ENCODE results near the gene PASK. TPM values are rescaled to one million over a fixed set of nuclear protein-coding genes. Genes with fewer than 3 reads are reported as not detected.

PASK gene
- total RNA-seq, 2 experiments from 2014 or later = 58.1 to 58.9 TPM

DNA sequence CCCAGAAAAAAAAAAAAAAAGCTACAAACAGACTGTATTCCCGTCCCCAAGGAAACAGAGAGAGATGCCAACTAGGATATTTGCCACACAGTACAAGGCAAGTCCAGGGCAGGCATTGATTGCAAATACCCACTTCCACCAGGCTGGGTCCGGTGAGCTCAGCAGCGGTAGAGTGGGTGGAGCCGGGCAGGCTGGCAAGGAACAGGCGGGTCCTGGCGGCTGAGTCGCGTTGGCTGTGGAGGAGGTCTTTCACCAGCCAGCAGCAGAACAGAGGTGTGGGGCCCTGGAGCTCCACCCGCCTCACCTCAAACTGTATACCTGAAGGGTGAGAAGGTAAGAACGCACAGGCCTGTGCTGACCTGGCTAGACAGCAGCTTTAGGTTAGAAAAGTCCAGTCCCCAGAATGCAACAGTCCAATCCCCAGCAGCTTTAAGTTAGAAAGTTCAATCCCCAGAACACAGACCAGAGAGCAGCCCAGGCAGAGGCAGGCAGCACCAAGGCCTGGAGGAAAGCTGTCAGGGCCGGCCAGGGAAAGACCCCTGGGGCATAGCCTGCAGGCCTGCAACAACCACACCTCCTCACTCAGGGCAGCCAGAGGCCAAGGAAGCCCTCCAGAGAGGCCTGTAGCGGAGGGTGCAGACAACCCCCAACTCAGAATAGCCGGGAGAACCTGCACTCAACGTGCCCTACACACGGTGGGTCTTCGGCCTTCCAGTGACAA is 25.3 kb downstream of the PASK start:
- Mint-ChIP-seq H3K4me1 (peaks cover 27% of the 10 kb centered on the region), H3K27me3 (no peaks in the 10 kb centered on the region), H3K9me3 (no peaks in the 10 kb centered on the region), H3K4me3 (peak overlapping the region; percentile 48), H3K36me3 (ENCODE audit: low read depth) (peaks cover 41% of the 10 kb centered on the region), H3K27ac (peak overlapping the region; percentile 74)
- CTCF ChIA-PET = no interaction called here
- DNase-seq = peak; percentile 56
- POLR2A ChIA-PET = interaction anchor here (0.9 to 1.7 kb wide), 4 partner anchors 15 to 26 kb away, joined by 3 to 9 read pairs (median 4); partner anchors contain the start of genes MTERF4 and PASK

GRCh38 chr2:241122376-241123002 is 26.8 kb downstream of the PASK start:
- H3K4me1 Mint-ChIP-seq = peaks cover 15% of the 10 kb centered on the region
- CTCF ChIA-PET = no interaction called here
- H3K27ac Mint-ChIP-seq = no peak overlapping the region
- H3K9me3 Mint-ChIP-seq = no peaks in the 10 kb centered on the region
- no peak for DNase-seq
- POLR2A ChIA-PET = no interaction called here
- H3K4me3 Mint-ChIP-seq = no peak overlapping the region
- peaks cover 36% of the 10 kb centered on the region for H3K36me3 Mint-ChIP-seq (ENCODE audit: low read depth)
- no peaks in the 10 kb centered on the region for H3K27me3 Mint-ChIP-seq

DNA sequence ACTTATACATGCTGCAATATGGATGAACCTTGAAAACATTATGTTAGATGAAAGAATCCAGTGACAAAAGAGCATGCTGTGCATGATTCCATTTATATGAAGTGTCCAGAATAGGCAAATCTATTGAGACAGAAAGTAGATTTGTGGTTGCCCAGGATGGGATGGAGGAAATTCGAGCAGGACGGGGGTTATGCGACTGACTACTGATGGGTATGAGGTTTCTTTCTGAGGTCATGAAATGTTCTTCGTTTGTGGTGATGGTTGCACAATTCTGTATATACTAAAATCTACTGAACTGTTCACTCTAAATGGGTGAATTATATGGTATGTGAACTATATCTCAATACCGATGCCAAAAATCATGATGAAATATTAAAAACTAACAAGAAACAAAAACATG is 28.3 kb downstream of the PASK start:
- Mint-ChIP-seq H3K27me3 (no peaks in the 10 kb centered on the region), H3K36me3 (ENCODE audit: low read depth) (peaks cover 42% of the 10 kb centered on the region), H3K9me3 (no peaks in the 10 kb centered on the region), H3K4me3 (no peak overlapping the region), H3K4me1 (peaks cover 8% of the 10 kb centered on the region), H3K27ac (no peak overlapping the region)
- ChIA-PET POLR2A (no interaction called here), CTCF (no interaction called here)
- no peak for DNase-seq

DNA sequence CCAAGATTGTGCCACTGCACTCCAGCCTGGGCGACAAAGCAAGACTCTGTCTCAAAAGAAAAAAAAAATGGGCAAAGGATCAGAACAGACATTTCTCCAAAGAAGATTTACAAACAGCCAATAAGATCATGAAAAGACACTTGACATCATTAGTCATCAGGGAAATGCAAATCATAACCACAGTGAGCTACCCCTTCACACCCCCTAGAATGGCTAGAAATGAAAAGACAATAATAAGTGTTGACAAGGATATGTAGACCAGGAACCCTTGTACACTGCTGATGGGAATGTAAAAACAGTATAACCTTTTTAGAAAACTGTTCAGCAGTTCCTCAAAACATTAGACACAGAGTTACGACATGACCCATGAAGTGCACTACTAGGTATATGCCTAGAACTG is 28.8 kb downstream of the PASK start:
- H3K4me1 Mint-ChIP-seq = peaks cover 8% of the 10 kb centered on the region
- H3K27ac Mint-ChIP-seq = no peak overlapping the region
- H3K4me3 Mint-ChIP-seq = no peak overlapping the region
- CTCF ChIA-PET = no interaction called here
- H3K27me3 Mint-ChIP-seq = no peaks in the 10 kb centered on the region
- peaks cover 42% of the 10 kb centered on the region for H3K36me3 Mint-ChIP-seq (ENCODE audit: low read depth)
- no peaks in the 10 kb centered on the region for H3K9me3 Mint-ChIP-seq
- DNase-seq = no peak
- POLR2A ChIA-PET = no interaction called here

GRCh38 chr2:241118737-241119505 is 30.4 kb downstream of the PASK start:
- no peak for DNase-seq
- Mint-ChIP-seq H3K4me1 (peaks cover 5% of the 10 kb centered on the region), H3K36me3 (ENCODE audit: low read depth) (peaks cover 54% of the 10 kb centered on the region), H3K4me3 (no peak overlapping the region), H3K9me3 (no peaks in the 10 kb centered on the region), H3K27me3 (no peaks in the 10 kb centered on the region), H3K27ac (no peak overlapping the region)
- POLR2A ChIA-PET = no interaction called here
- CTCF ChIA-PET = interaction anchor here (0.7 kb wide), 1 partner anchor 23 kb away, joined by 3 read pairs; no protein-coding TSS in a partner anchor

DNA sequence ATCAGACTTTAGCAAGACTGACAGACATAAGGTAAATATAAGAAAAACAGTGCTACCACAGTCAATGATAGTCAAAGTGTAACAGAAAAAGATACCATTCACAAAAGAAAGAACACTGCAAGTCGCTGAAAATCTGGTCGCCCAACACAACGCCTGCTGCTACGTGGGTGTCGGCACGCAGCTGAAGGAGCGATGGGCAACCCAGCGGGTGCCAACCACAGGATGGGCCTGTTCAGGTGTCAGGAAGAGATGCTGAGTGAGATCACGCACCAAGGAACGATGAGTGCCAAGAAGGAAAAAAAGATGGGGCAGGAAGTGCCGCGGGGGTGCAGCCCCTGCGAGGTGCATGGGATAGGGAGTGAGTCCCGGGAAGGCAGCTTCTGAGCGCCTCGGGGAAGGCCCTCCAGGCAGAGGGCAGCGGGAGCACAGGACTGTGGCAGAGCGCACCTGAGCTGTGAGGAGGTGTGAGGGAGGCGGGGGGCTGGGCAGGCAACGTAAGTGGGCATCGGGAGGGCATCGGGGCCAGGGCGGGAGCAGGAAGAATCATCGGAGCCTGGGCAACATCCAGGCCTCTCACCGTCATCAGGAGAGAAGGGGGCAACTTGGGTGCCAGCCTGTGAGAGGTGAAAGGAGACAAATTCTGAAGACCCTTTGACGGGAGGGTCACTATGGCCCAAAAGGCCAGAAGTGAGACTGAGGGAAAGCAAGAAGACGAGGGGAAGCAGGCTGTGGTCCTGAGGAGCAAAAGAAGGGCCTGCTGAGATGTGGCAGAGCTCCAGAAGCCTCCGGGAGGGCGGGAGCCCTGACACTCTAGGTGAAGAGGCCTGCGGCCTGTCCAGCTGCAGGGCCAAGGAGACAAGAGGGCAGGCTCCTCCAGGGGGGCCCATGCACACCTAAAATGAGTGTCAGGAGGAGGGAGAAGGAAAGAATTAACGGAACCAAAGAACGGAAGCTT is 32.4 kb downstream of the PASK start:
- Mint-ChIP-seq H3K4me1 (peaks cover 12% of the 10 kb centered on the region), H3K4me3 (no peak overlapping the region), H3K9me3 (no peaks in the 10 kb centered on the region), H3K27me3 (no peaks in the 10 kb centered on the region), H3K36me3 (ENCODE audit: low read depth) (peaks cover 51% of the 10 kb centered on the region), H3K27ac (no peak overlapping the region)
- ChIA-PET CTCF (no interaction called here), POLR2A (interaction anchor here (1.1 kb wide), 1 partner anchor 33 kb away, joined by 4 read pairs; the partner anchor contains the start of gene PASK)
- no peak for DNase-seq

DNA sequence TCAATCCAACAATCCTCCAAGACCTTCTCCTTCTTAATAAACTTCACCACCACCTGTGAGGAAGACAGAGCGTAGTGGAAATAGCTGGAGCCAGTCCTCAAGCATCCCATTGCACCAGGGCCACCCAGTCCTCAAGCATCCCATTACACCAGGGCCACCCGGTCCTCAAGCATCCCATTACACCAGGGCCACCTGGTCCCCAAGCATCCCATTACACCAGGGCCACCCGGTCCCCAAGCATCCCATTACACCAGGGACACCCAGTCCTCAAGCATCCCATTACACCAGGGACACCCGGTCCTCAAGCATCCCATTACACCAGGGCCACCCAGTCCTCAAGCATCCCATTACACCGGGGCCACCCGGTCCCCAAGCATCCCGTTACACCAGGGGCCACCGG is 33.9 kb downstream of the PASK start:
- Mint-ChIP-seq H3K36me3 (ENCODE audit: low read depth) (peaks cover 43% of the 10 kb centered on the region), H3K4me3 (no peak overlapping the region), H3K27ac (no peak overlapping the region), H3K4me1 (peaks cover 18% of the 10 kb centered on the region), H3K27me3 (no peaks in the 10 kb centered on the region), H3K9me3 (no peaks in the 10 kb centered on the region)
- POLR2A ChIA-PET = no interaction called here
- DNase-seq = no peak
- CTCF ChIA-PET = no interaction called here

GRCh38 chr2:241114836-241115235 is 34.4 kb downstream of the PASK start:
- ChIA-PET CTCF (no interaction called here), POLR2A (no interaction called here)
- peaks cover 23% of the 10 kb centered on the region for H3K4me1 Mint-ChIP-seq
- DNase-seq = no peak
- peaks cover 44% of the 10 kb centered on the region for H3K36me3 Mint-ChIP-seq (ENCODE audit: low read depth)
- no peaks in the 10 kb centered on the region for H3K27me3 Mint-ChIP-seq
- H3K9me3 Mint-ChIP-seq = no peaks in the 10 kb centered on the region
- no peak overlapping the region for H3K4me3 Mint-ChIP-seq
- H3K27ac Mint-ChIP-seq = no peak overlapping the region

- peaks cover 45% of the 10 kb centered on the region for H3K4me1 Mint-ChIP-seq
- POLR2A ChIA-PET = interaction anchor here (1.0 to 1.4 kb wide), 3 partner anchors 10 to 37 kb away, joined by 3 to 6 read pairs (median 3); partner anchors contain the start of genes MTERF4 and PASK
- no peaks in the 10 kb centered on the region for H3K9me3 Mint-ChIP-seq
- peaks cover 50% of the 10 kb centered on the region for H3K36me3 Mint-ChIP-seq (ENCODE audit: low read depth)
- no peak for DNase-seq
- CTCF ChIA-PET = no interaction called here
- no peaks in the 10 kb centered on the region for H3K27me3 Mint-ChIP-seq
- peak overlapping the region; percentile 98 for H3K27ac Mint-ChIP-seq
- peak overlapping the region; percentile 73 for H3K4me3 Mint-ChIP-seq
Measured at GRCh38 chr2:241112592-241112991, 36.7 kb downstream of the PASK start.

- Mint-ChIP-seq H3K36me3 (ENCODE audit: low read depth) (peaks cover 53% of the 10 kb centered on the region), H3K27me3 (no peaks in the 10 kb centered on the region), H3K4me3 (peak overlapping the region; percentile 73), H3K9me3 (no peaks in the 10 kb centered on the region), H3K4me1 (peaks cover 47% of the 10 kb centered on the region), H3K27ac (peak overlapping the region; percentile 98)
- CTCF ChIA-PET = no interaction called here
- POLR2A ChIA-PET = interaction anchor here (1.1 to 4.4 kb wide), 3 partner anchors 10 to 38 kb away, joined by 3 to 17 read pairs (median 6); partner anchors contain the start of genes MTERF4, PASK and PPP1R7
- no peak for DNase-seq
Measured at GRCh38 chr2:241112046-241112445, 37.2 kb downstream of the PASK start.

DNA sequence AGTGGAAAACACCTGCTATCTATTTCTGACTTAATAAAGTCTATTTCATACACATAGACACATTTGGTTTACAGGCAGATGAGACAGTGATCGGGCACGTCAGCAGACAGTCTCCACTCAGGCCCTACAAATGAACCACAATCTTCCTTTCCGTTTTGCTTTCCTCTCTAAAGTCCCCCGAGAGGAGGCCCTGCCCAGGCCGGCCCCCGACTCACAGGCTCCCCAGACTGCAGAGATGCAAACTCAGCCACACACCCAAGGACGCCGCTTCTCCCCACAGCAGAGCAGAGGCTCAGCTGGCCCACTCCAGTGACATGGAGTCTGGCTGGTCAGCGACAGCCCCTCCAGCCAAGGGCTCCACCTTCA is 37.8 kb downstream of the PASK start:
- DNase-seq = no peak
- ChIA-PET CTCF (no interaction called here), POLR2A (interaction anchor here (1.6 to 4.4 kb wide), 2 partner anchors 9 to 39 kb away, joined by 6 to 17 read pairs; partner anchors contain the start of genes MTERF4, PASK and PPP1R7)
- no peaks in the 10 kb centered on the region for H3K9me3 Mint-ChIP-seq
- H3K27me3 Mint-ChIP-seq = no peaks in the 10 kb centered on the region
- H3K4me3 Mint-ChIP-seq = peak overlapping the region; percentile 73
- peaks cover 47% of the 10 kb centered on the region for H3K4me1 Mint-ChIP-seq
- peak overlapping the region; percentile 98 for H3K27ac Mint-ChIP-seq
- peaks cover 54% of the 10 kb centered on the region for H3K36me3 Mint-ChIP-seq (ENCODE audit: low read depth)

GRCh38 chr2:241110607-241111439 is 38.4 kb downstream of the PASK start:
- ChIA-PET POLR2A (interaction anchor here (1.6 to 4.4 kb wide), 2 partner anchors 9 to 39 kb away, joined by 6 to 17 read pairs; partner anchors contain the start of genes MTERF4, PASK and PPP1R7), CTCF (no interaction called here)
- Mint-ChIP-seq H3K4me3 (peak overlapping the region; percentile 73), H3K9me3 (no peaks in the 10 kb centered on the region), H3K36me3 (ENCODE audit: low read depth) (peaks cover 51% of the 10 kb centered on the region), H3K27ac (peak overlapping the region; percentile 98), H3K27me3 (no peaks in the 10 kb centered on the region), H3K4me1 (peaks cover 47% of the 10 kb centered on the region)
- no peak for DNase-seq
